Measurements from ENCODE around the gene CDH13.
A peak's percentile ranks its signal among the peaks of the same experiment; 100 is the strongest.
"Not testable (repeated sequence)": the region's sequence is repeated elsewhere in the genome, so short reads cannot be mapped to it uniquely, and the experiment has no call there.

Gene CDH13

DNA sequence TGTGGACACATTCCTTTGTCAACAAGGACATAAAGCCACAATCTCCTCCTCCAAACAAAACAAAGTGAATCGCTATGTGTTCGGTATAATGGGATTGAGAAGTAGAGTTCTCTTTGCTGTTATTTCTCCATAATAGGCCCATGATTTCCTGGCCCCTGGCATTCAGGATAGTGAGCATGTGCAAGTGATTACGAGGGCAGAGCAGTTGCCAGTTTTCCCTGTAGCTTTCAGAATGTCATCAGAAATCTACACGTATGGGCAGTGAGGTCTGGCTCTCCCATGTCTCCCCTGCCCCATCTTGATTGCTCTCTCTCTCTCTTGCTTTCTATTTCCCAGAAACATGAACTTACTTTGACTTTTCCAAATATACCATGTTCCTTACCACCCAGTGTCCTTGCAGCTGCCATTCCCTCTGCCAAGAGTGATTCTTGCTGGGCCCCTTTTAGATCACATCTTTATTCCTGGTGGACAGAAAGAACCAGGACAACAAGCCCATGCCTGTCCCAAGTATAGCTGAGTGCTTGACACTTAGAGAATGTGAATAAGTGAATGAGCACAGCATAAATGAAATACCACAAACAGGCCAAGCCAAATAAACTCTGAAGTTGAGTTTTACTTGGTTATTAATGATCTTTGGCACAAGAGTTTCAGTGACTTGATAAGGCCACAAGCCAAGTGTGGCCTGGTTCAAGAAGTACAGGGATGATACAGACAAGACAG, 273.1 kb downstream of the CDH13 start:
- DNase-seq = no peak

DNA sequence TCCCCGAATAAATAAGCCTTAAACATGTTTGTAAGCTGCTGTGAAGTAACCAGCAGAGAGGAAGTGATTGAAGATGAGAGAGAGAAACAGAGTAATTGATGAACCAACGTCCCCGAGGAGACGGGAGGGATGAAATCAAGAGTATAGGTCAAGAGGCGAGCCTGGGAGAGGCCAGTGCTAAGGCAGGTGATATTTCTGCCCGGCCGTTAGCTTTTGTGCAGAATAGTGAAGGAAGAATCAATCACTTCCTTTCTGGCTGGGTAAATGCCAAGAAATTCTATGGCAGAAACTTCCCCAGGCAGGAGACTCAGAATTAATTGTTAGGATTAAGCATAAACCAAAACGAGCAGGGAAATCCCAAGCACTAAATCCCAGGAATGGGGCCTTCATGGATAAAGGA, 273.8 kb downstream of the CDH13 start:
- no peak for DNase-seq

DNA sequence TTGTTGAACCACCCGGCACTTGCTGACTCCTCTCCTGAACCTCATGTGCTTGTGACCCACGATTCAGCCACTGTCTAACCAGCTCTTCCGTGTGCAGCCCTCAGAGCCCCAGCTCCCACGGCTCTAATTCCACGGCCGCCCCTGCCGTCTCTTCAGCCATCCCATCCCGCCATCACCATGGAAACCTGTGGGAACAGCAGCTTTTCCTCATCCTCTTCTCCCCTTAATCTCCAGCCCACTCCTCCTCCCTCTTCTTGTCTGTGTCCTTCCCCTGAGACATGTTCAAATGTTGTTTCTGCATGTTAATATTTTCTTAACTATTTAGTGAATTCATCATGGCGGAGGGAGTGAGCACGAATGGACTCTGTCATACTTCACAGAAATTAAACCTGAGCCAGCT, 285.2 kb downstream of the CDH13 start:
- no peak for DNase-seq

DNA sequence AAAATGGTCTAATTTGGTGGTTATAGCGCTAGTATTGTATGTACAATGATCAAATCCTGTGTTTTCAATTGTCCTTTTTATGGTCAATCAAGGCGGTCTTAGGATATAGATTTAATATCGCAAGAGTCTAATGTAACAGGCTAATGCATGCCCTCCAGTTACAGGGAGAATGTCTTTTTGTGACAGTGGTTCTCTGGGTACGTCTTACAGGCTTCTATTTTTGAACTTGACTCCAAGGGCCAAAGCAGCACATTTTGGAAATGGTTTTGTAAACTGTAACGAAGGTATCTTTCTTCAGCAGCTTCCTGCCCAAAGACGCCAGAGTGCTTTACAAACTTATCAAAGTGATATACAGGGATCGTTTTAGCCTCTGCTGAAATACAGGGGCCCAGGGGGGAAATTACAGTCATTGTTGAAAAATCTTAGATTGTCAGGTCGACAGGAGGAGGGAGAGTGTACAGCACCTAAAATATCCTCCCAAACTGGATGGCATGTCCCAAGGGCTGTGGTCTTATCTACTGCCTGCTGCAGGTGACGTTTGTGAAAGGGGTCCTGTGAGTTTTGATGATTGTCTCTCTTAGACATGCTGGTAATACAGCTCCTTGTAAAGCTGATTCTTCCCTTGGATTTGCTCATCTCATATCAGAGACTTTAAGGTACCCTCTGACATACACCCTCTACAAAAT, 288.5 kb downstream of the CDH13 start:
- DNase-seq = no peak

DNA sequence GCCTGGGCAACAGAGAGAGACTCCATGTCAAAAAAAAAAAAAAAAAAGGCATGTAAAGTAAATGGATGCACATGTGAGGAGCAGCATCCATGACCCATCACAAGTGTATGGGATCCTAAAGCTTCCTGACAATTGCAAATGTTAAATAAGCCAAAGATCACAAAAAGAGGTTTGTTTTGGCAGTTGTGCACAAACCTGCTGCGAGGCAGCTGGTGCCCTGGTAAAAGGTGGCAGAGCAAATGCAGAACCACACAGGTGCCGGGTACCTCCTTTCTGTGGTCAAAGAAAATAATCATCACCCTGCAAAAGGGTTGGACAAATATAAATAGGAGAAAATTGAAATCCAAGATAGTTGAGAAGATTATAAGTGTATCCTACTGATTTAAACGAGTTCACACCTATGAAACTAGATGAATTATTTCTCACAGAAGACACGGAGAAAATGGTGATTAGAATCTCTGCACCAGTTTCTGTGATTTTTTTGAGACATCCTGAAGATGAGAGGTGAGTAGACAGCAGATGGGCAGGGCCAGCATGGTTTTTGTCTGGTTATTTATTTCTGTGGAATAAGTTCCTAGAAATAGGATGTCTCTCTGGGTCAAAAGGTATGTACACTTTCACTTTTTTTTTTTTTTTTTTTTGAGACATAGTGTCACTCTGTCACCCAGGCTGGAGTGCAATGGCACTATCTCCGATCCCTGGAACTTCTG, 291.3 kb downstream of the CDH13 start:
- DNase-seq = peak; percentile 60

DNA sequence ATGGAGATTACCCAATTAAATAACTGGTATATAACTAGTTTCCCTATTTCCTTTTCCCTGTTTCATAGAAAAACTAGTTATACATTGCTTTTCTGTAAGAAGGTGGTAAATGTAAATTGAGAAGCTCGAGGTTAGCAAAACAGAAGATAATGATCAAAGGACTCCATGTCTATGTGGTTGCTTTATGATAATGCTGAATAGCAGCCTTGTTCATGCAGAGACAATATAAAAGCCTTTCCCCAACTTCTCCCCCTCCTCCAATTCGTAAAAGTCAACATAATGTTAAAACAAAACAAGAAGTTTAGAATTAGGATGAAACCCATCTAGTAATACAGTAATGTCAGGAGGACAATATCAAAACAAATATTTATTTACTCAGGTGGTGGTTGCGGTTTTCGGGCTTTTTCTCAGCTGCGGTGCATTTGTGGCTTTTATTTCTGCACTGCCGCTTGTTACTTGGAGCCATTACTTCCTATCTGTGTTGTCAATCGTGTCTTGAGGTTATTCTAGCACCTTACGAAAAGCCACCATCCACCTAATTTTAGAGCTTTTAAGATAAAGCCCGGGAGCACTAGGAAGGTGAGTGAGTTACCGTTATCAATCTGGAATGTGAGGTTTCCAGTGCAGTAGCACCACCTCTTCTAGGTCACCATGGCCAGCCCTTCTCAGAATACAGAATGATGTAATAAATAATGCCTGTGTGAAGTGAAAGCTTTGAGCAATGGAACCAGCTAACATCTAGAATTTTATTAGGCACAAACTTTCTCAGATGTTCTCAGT, 297.5 kb downstream of the CDH13 start:
- DNase-seq = peak; percentile 52

DNA sequence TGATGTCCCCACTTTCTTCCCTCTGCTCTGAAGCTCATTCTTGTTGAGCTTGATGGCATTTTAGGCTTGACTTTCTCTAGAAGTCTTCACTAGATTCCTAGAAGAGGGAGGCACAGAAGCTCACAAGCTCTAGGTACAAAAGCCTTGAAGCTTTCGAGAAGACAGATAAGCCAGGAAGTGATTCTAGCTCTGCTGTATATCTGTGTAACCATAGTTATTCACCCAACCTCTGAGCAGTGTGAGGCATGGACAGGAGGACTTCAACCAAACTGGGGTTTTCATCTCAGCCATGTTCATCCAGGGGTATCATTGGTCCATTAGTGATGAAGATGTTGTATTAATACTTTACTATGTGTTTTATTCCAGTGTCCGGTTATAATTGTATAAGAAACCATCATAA, 299.7 kb downstream of the CDH13 start:
- DNase-seq = no peak

DNA sequence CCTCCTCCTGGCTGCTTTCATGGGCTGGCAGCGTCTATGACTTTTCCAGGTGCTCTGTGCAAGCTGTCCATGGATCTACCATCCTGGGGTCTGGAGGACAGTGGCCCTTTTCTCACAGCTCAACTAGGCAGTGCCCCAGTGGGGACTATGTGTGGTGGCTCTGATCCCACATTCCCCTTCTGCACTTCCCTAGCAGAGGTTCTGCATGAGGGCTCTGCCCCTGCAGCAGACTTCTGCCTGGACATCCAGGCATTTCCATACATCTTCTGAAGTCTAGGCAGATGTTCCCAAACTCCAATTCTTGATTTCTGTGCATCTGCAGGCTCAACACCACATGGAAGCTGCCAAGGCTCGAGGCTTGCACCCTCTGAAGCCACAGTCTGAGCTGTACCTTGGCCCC, 307.2 kb downstream of the CDH13 start:
- not testable (repeated sequence) for DNase-seq

DNA sequence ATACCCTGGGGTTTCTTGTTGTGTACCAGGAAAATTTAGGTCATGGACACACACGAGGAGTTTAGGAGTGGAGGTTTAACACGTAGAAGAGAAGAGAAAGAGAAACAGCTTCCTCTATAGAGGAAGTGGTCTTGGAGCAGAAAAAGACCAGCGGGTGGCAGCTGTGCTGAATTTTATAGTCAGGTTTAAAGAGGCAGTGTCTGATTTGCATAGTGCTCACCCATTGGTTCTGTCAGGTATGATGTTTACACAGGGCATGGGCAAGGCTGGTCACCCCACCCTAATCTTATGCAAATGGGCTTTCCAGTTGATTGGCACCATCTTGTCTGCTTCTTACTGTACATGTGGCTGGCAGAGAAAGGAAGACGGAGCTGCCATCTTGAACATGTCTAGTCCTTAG, 309.0 kb downstream of the CDH13 start:
- no peak for DNase-seq

DNA sequence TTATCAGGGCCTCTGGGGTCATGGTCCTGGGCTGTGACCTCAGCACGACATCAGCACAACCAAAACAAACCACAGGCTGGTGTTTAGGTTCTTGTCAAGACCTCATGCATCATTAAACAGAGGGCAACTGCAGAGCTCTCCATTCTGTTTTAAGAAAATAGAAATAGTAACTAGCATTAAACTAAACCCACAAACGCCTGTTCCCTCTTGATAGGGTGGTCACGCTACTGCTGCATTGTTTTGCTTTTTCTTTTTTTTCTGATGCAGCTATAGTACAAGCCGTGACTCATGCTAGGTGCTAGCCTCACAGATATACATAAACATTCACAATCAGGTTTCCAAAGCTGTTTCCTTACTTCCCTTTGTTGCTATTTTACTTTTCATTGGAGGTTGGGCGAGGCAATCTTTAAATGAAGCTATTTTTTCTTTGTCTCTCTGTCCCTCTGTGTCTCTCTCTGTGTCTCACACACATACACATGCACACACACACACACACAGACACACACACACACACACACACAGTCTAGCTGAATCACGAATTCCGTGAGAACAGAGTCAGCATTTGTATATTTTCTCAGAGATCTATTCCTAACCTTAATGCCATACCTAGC, 310.3 kb downstream of the CDH13 start:
- DNase-seq = no peak

DNA sequence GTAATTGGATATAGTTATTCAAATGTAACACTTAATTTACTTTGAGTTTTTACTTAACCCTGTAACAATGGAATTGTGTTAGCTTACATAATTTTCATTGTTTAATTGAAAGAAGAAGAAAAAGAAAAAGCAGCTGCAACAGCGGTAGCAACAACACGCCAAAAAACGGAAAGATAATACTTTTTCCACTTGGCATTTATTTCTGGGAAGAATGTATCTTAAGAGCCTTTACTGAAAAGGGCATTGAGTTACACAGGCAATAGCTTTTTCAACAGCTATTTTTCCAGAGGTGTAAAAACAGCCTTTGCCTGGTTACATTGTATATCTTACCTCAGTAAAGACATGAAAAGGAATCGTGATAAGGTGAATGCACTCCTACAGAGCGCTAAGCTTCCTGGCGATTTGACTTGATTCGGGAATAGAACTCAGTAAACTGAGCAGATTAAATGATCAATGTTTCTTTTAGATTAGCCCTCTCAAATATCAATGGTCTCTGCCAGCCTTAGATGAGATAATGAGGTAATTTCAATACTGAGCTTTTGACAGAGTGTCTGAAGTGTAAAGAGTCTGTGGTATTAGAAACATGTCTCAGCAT, 311.3 kb downstream of the CDH13 start:
- DNase-seq = peak; percentile 46

DNA sequence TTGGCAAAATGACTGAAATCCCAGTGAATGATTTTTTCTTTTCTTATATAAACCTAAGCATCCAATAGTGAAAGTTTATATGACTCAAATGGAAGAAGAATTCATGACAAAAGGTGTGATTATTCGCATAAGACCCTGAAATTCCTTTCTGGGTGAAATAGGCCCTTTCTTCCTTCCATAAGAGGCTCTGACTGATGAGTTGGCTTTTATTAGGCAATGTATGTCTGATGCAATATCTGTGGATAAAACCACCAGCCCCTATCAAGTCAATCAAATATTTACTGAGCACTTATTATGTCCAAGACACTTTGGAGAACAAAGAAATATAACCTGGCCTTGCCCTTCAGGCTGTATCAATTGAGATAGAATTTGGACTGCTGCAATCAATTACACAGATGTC, 316.6 kb downstream of the CDH13 start:
- DNase-seq = no peak

DNA sequence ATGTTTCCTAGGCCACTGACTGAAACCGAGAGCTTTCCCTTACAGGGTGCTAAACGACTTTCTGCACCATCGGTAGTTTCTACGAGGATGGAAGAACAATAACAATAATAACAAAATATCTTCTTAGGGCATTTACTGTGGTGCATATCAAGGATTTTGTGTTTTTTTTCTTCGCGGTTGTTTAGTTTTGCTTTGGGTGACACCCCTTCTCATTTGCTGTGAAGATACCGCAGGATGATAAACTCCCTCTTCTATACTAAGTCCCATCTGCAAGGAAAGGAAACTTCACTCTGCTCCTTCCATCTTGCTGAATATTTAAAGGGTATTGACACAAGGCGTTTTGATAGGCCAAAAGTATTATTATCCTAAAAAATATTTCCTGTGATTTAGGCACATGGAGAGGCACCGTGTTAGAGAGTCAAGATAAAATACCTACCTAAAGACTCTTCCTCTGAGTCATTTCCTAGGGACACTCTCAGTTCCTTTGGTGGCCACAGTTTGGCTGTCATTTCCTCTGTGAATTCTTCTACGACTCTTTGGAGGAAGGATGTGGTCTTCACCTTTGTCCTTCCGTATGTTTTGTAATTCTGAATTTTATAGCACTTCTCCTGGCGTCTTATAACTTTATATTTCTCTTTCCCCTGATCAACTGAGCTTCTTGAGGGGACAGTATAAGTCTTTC, 318.8 kb downstream of the CDH13 start:
- DNase-seq = no peak

DNA sequence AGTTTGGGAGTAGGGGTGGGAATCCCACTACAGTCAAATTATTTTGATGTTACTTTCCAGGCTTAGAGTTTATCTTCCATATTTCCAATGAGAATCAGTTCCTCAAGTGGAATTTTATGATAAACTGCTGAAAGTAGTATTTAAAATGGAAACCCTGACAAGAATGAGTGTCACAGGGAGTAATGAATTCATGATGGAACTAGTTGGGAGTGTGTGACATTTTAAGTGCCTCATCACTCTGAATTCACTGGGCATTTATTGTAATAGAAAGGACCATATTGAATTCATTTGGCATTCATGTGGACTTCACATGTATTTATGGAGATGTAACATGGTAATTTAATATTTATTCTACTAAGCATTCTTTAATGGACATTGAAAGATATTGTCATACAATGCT, 320.9 kb downstream of the CDH13 start:
- DNase-seq = no peak

DNA sequence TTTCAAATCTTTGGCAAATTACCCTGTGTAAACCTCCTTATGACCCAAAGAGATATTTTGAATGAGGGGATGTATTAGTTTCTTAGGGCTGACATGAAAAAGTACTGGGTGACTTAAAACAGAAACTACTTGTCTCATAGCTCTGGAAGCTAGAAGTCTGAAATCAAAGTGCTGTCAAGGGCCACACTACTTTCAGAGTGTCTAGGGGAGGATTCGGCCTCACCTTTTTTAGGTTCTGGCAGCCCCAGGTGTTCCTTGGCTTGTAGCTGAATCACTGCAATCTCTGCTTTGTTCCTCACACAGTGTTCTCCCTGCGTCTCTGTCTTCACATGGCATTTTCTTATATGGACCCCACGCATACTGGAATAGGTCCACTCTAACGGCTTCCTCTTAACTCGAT, 322.2 kb downstream of the CDH13 start:
- DNase-seq = no peak

DNA sequence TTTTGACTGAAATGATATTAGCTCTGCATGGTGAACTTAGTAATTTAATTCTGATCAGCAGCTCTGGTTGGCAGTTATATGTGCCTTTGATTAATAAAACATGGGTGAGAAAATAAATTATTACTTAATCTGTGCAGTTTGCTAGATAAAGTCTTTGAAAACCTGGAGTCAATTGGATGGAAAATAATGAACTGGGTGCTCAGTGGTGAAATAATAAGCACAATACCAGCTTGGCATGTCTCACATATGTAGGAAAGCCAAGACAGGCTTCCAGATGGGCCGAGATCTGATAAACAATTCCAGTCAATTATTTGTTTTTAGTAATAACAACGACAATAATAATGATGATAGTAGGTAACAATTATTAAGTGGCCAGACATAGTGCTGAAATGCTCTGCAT, 326.7 kb downstream of the CDH13 start:
- peak; percentile 49 for DNase-seq

DNA sequence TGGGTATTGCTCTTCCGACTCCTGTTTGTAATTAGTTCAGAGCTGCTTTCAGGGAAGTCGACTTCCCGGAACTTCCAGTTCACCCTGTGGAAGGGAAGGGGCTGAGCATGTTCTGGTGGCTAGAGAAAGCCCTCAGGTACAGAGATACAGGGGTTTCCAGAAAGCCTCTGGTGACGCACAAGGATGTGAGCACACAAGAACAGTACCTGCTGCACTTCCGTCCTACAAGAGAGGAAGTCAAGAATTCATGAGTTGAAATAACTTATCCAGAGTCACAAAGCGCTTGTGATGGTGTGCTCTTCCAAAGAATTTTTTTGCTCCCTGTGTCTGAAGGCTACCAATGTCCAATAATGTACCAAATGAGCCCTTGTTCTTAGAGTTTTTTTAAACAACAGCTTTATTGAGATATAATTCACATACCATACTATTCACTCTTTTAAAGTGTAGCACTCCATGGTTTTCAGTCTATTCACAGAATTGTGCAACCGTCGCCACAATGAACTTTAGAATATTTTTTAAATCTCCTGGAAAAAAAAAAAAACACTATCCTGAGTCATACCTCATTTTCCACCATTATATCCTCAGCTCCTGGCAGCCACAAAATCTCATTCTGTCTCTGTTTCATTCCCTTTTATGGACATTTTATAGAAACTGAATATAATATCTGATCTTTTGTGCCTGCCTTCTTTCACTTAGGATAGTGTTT, 327.6 kb downstream of the CDH13 start:
- no peak for DNase-seq

DNA sequence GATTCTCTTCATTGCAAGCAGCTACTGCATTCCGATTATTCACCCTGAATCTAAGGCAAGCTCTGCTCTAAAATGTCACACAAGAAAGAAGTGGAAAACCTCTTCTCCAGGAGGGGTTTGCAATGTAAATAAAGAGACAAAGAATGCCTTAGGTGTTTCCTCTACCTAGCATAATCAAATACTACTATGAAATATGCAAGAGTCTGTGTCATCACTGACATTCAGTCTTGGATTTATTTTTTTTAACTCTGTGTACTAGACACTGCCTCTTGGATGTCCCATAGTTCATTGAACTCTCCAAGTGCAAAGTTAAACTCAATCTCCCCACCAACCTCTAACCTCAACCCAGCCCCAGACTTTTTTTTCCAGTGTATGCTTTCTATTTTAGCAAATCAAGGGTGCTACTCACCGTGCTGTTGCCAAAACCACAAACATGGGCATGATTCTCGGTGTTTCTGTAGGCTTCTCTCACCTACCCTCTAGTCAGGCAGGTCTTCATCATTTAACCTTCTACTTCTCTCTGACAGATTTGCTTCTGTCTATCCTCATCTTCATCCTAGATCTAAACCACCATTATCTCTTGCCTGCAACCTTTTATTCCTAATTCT, 329.1 kb downstream of the CDH13 start:
- DNase-seq = no peak

DNA sequence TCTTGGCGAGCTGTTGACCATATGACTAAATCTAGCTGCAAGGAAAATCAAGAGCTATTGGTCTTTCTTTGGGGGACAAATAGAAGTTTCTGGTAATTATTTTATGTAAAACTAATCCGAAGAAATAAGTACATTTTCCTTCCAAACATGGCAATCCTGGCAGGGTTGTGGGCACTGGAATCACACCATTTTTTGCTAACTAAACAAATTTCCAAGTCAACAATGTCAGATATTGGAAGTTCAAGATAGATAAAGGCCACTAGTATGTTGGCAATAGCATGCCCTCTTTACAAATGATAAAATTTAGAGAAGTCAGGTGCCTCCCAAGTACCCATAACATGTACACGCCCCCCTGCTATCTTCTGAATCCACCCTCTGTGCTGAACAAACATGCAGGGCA, 330.4 kb downstream of the CDH13 start:
- DNase-seq = no peak

DNA sequence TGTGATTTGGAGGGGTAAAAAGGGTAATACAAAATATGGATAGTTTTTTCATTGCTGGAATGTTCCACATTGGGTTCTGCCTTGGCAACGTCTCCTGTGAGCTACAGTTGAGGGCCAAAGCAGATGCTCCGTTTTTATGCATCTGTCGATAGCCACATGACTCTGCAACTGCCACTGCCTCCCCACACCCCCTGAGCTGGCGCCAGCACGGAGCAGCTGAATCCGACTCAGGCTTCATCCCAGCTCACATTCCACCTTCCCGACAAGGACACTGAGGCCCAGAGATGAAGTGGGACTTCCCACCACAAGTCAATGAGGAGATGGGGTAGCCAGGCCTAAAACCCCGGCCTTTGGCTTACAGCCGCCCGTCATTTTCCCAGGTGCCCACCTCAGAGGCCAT, 334.1 kb downstream of the CDH13 start:
- no peak for DNase-seq

DNA sequence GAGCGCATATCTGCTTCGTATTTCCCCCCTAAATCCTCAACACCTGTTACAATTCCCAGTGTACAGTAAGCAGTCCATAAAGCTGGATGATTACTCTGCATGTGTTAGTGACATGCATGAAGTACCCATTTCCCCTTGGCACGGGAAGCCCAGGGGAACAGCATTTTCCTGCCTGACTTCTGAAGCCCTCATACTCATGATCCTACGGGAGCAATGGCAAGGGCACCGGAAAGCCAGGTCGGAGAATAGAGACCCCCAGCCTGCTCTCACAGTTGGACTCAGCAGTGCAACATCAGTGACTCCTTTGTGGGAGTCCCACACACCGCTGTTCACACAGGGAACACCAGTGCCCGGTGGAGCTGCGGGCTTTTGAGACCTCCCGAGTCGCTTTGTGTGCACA, 336.9 kb downstream of the CDH13 start:
- peak; percentile 93 for DNase-seq

Data from NCI-H1092 treated with DMSO at 0.1 percent for 48 hours (cell line).